HepG2 (cell line): ENCODE results near the gene SMPD2. TPM values are rescaled to one million over a fixed set of nuclear protein-coding genes. Genes with fewer than 3 reads are reported as not detected.

Experiments used
- ATAC-seq: fragments of 200-7000 bp; cut with Tn5 transposase; 3 replicates; pipeline ENCODE4 v1.9.1; 2020; ENCODE audit warnings: mild to moderate bottlenecking, moderate library complexity
- BruUV-seq: library from RNA; stranded (reverse); fragments of 400-500 nt; replicated peaks from 2 replicates; lab custom pipeline; 2021; lab: Mats Ljungman, UMichigan
- CTCF ChIA-PET: fragments of 300-600 bp; formaldehyde crosslinking; extraction: SDS; loops from one replicate; lab custom pipeline; 2021; ENCODE audit warnings: low total read pairs, inconsistent platforms, low intra/inter-chr PET ratio; lab: Yijun Ruan, JAX
- POLR2A ChIA-PET: fragments of 350-600 bp; sonication (Branson Sonifier 250); formaldehyde crosslinking; loops from one replicate; lab custom pipeline; 2020; ENCODE audit warnings: antibody characterized with exemption, inconsistent platforms; lab: Yijun Ruan, JAX
- DNase-seq: peaks from one replicate; pipeline ENCODE4 v3.0.0-alpha.2; 2015; ENCODE audit warnings: low spot score
- FAIRE-seq: peaks from 3 replicates; lab custom pipeline; 2011; peaks lifted over from hg19 to GRCh38; lab: Jason Lieb, UNC
- H2AFZ ChIP-seq: one replicate; pipeline ENCODE4 v1.6.1; 2011; ENCODE audit warnings: low read length, inconsistent platforms
- H3K27ac ChIP-seq: fragments of 300-600 bp; 3 replicates; pipeline ENCODE4 v1.8.0; 2011; ENCODE audit warnings: mixed run types, mild to moderate bottlenecking, mixed read lengths, low read length, inconsistent platforms; ENCODE audit not compliant: insufficient read depth; ENCODE audit errors: extremely low read length
- H3K27me3 ChIP-seq, 2 experiments: fragments of 200-600 bp in 1 of 2; 2 replicates in 1 of 2; 3 replicates in 1 of 2; pipeline versions ENCODE4 v1.6.0 to v1.8.0; 2011; ENCODE audit warnings: low read length in 2 of 2, mild to moderate bottlenecking in 2 of 2, moderate library complexity in 2 of 2, inconsistent platforms in 1 of 2; ENCODE audit not compliant: insufficient read depth in 2 of 2, control insufficient read depth in 1 of 2
- H3K36me3 ChIP-seq, 2 experiments: fragments of 200-600 bp in 1 of 2; replicated peaks in 1 of 2; 2 replicates in 1 of 2; 3 replicates in 1 of 2; pipeline versions ENCODE4 v1.5.1 to v1.8.0; 2011; ENCODE audit warnings: low read length in 2 of 2, inconsistent platforms in 1 of 2; ENCODE audit not compliant: insufficient read depth in 2 of 2, control insufficient read depth in 1 of 2
- H3K4me1 ChIP-seq: 2 replicates; pipeline ENCODE4 v1.5.1; 2012; ENCODE audit warnings: low read length, inconsistent platforms; ENCODE audit not compliant: insufficient read depth
- H3K4me2 ChIP-seq: 2 replicates; pipeline ENCODE4 v1.6.0; 2011; ENCODE audit warnings: low read depth, low read length, inconsistent platforms
- H3K4me3 ChIP-seq, 3 experiments: fragments of 200-600 bp in 1 of 3; sonication (generic), shearing (Covaris generic) in 1 of 3; replicated peaks in 1 of 3; 2 replicates each; pipeline ENCODE4 v1.5.1; 2011 to 2016; ENCODE audit warnings: low read length in 3 of 3, inconsistent platforms in 2 of 3, low read depth in 2 of 3, mild to moderate bottlenecking in 2 of 3, control low read depth in 1 of 3, mixed read lengths in 1 of 3; ENCODE audit not compliant: insufficient read depth in 1 of 3
- H3K79me2 ChIP-seq: one replicate; pipeline ENCODE4 v1.6.1; 2011; ENCODE audit warnings: low read length, inconsistent platforms; ENCODE audit not compliant: insufficient read depth
- H3K9ac ChIP-seq: 2 replicates; pipeline ENCODE4 v1.6.0; 2011; ENCODE audit warnings: mild to moderate bottlenecking, low read depth, low read length, inconsistent platforms; ENCODE audit not compliant: insufficient read depth
- H3K9me3 ChIP-seq: 2 replicates; pipeline ENCODE4 v1.5.1; 2012; ENCODE audit warnings: mild to moderate bottlenecking, low read length
- H4K20me1 ChIP-seq: 2 replicates; pipeline ENCODE4 v1.6.0; 2011; ENCODE audit warnings: inconsistent platforms, mild to moderate bottlenecking, low read length, moderate library complexity; ENCODE audit not compliant: insufficient read depth
- AGO1 ChIP-seq: fragments of 200-400 bp; formaldehyde crosslinking; IDR thresholded peaks from 2 replicates; pipeline ENCODE4 v1.6.1; 2017; ENCODE audit warnings: mild to moderate bottlenecking, low read depth, low read length, moderate library complexity; ENCODE audit not compliant: poor library complexity, severe bottlenecking
- HNRNPL ChIP-seq: fragments of 200-400 bp; formaldehyde crosslinking; IDR thresholded peaks from 2 replicates; pipeline ENCODE4 v1.6.1; 2017; ENCODE audit warnings: mild to moderate bottlenecking, low read depth, low read length
- ZNF776 ChIP-seq: sonication (generic); formaldehyde crosslinking; IDR thresholded peaks from 2 replicates; pipeline ENCODE4 v1.4.0; 2020; ENCODE audit warnings: mild to moderate bottlenecking, missing genetic modification reagents
- ZSCAN12 ChIP-seq: sonication (generic); formaldehyde crosslinking; IDR thresholded peaks from 2 replicates; pipeline ENCODE4 v1.9.0; 2021; ENCODE audit warnings: mild to moderate bottlenecking, missing genetic modification reagents
- ZSCAN25 ChIP-seq: sonication (generic); formaldehyde crosslinking; IDR thresholded peaks from 2 replicates; pipeline ENCODE4 v1.8.0; 2022; ENCODE audit warnings: mild to moderate bottlenecking, missing genetic modification reagents
- WGBS: methylation state at CpG from one replicate; pipeline ENCODE4 v1.1.6; 2017; ENCODE audit warnings: low lambda C conversion rate; 5-methylcytosine and 5-hydroxymethylcytosine counted together
- in situ Hi-C: cut with HindIII; loops from 2 replicates; pipeline ENCODE4 v1.10.0; 2017; ENCODE audit warnings: low pct_unique_long_range_greater_than_20kb; ENCODE audit not compliant: extremely low pct_ligation_motif_present
- intact Hi-C: fragments of 100-400 bp; cut with micrococcal nuclease; formaldehyde crosslinking; loops from one replicate; pipeline ENCODE4 v1.10.0; 2022; ENCODE audit not compliant: unreplicated experiment
- polyA plus RNA-seq, 8 experiments: library from polyadenylated mRNA; depleted of rRNA in 3 of 8; stranded (reverse) in 7 of 8; unstranded in 1 of 8; fragments of >200 nt; fragmentation: Illumina TruSeq in 4 of 8; extraction: Trizol in 4 of 8; gene quantifications; 2 replicates each; pipeline versions ENCODE4 v1.2.1 to v1.2.3, GENCODE V29; 2011 to 2016; ENCODE audit warnings: low read depth in 4 of 8, missing spikeins in 1 of 8, mixed read lengths in 1 of 8; ENCODE audit not compliant: insufficient read depth in 1 of 8
- total RNA-seq, 5 experiments: library from RNA; depleted of rRNA; stranded (reverse); fragments of >200 nt; fragmentation: Illumina TruSeq; extraction: Trizol; gene quantifications; 2 replicates each; pipeline ENCODE4 v1.2.3, GENCODE V29; 2016; ENCODE audit warnings: low read depth in 1 of 5

Gene SMPD2
- total and polyA plus RNA-seq, 2 of the 13 experiments (the other 11 are each of a cell fraction or from before 2014, with no cell fraction given) = 5.9 to 10.6 TPM

- Histone ChIP-seq H2AFZ (no peak overlapping the region), H4K20me1 (no peaks in the 10 kb centered on the region), H3K4me3 (no peak overlapping the region), H3K4me2 (no peak overlapping the region), H3K36me3 (no peaks in the 10 kb centered on the region; a peak in 2 of 5 replicates), H3K27ac (no peak overlapping the region), H3K27me3 (no peaks in the 10 kb centered on the region)
- POLR2A ChIA-PET = interaction anchor here (1.3 kb wide), 1 partner anchor 65 kb away, joined by 4 read pairs; no protein-coding TSS in a partner anchor
- 95% methylated on average over 8 of the region's 19 CpGs for WGBS
- CTCF ChIA-PET = no interaction called here
- in situ Hi-C loops = no loop called here
- no peak for DNase-seq
- peak; percentile 55 for TF ChIP-seq AGO1
- no peak for TF ChIP-seq ZNF776 (CRISPR knock-in tag)
- TF ChIP-seq ZSCAN12 (CRISPR knock-in tag) = no peak
- TF ChIP-seq, all 625 proteins: peak for 1
- Histone ChIP-seq H3K79me2 (no peaks in the 10 kb centered on the region), H3K4me1 (peaks cover 2% of the 10 kb centered on the region; the same call in 1 of the 2 replicates), H3K9ac (no peak overlapping the region), H3K9me3 (no peaks in the 10 kb centered on the region)
- no peak for ATAC-seq
- BruUV-seq = no TSS peak
- FAIRE-seq = no peak
- intact Hi-C loops = no loop called here
Measured at GRCh38 chr6:109449064-109449794, 8.7 kb downstream of the SMPD2 start.

- TF ChIP-seq ZSCAN25 (CRISPR knock-in tag) = no peak
- TF ChIP-seq HNRNPL = 0 out of 2 replicates have a peak, but pooled peaks have one; percentile 37
- ChIA-PET POLR2A (interaction anchor here (1.0 kb wide), 1 partner anchor 9 kb away, joined by 3 read pairs; no protein-coding TSS in a partner anchor), CTCF (no interaction called here)
- in situ Hi-C loops (no loop called here), intact Hi-C loops (no loop called here)
- H3K9ac ChIP-seq = no peak overlapping the region
- H3K27me3 ChIP-seq = no peaks in the 10 kb centered on the region
- no peak overlapping the region for H3K4me3 ChIP-seq
- peaks cover 8% of the 10 kb centered on the region; the same call in 1 of the 2 replicates for H3K4me1 ChIP-seq
- H3K27ac ChIP-seq = no peak overlapping the region
- no peak for DNase-seq
- no peak for FAIRE-seq
- no peak overlapping the region for H3K4me2 ChIP-seq
- no peaks in the 10 kb centered on the region for H3K9me3 ChIP-seq
- no TSS peak for BruUV-seq
- H3K79me2 ChIP-seq = no peaks in the 10 kb centered on the region
- H4K20me1 ChIP-seq = no peaks in the 10 kb centered on the region
- no peak overlapping the region for H2AFZ ChIP-seq
- no peak for ATAC-seq
- 89% methylated on average over 15 of the region's 16 CpGs for WGBS
- no peaks in the 10 kb centered on the region; a peak in 2 of 5 replicates for H3K36me3 ChIP-seq
Measured at GRCh38 chr6:109449795-109450673, 9.5 kb downstream of the SMPD2 start.
